ENCODE measurements around the gene TRIM5. TPM values are rescaled to one million over a fixed set of nuclear protein-coding genes. Genes with fewer than 3 reads are reported as not detected.
A peak's percentile ranks its signal among the peaks of the same experiment; 100 is the strongest.
"Not testable (repeated sequence)": the region's sequence is repeated elsewhere in the genome, so short reads cannot be mapped to it uniquely, and the experiment has no call there.

The TRIM5 gene
- total and polyA plus RNA-seq, 9 of the 15 experiments (the other 6 are each of a cell fraction or from before 2014, with no cell fraction given), result 7.7 to 20.8 (median 15.0) TPM

DNA sequence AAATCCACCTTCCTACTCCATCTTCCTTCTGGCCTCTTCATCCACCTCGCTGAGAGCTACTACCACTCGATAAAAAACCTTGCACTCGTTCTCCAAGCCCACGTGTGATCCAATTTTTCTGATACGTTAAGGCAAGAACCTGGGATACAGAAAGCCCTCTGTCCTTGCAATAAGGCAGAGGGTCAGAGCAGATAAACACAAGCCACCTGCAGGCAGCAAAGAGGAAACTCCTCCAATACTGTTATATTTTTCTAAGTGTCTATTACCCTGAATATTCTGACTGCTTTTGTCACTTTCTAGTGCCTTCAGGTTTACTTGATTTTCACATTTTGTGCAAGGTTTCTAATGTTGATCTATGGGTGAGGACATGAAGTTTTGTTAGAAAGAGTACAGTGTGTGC lies 26.6 kb downstream of the TRIM5 start:
- H3K27me3 ChIP-seq (ENCODE audit: control insufficient read depth in 2 of 2, insufficient read depth in 2 of 2, low read length in 2 of 2), result no peaks in the 10 kb centered on the region
- in situ Hi-C loops (cut with MboI), result no loop called here
- TF ChIP-seq DPF2 (IDR thresholded peaks at IDR 0.05) (no peak), BDP1 (IDR thresholded peaks at IDR 0.05; ENCODE audit: insufficient read depth, insufficient read length) (no peak), CXXC5 (CRISPR knock-in tag; IDR thresholded peaks at IDR 0.05) (no peak), MCM5 (IDR thresholded peaks at IDR 0.05; ENCODE audit: low read depth) (no peak), SAP30 (IDR thresholded peaks at IDR 0.05; ENCODE audit: borderline replicate concordance, insufficient read depth, low read depth, low read length, poor library complexity, severe bottlenecking) (no peak), CREB1 (IDR thresholded peaks at IDR 0.05) (no peak), CREB1 (CRISPR knock-in tag; IDR thresholded peaks at IDR 0.05) (no peak), SRF (CRISPR knock-in tag; IDR thresholded peaks at IDR 0.05) (no peak)
- DNase-seq (ENCODE audit: extremely low read depth in 1 of 4, low spot score in 3 of 4), result no peak
- no peak overlapping the region for H3K4me3 ChIP-seq
- H3K9ac ChIP-seq (ENCODE audit: insufficient read depth in 1 of 2, low read depth in 2 of 2, low read length in 2 of 2), result no peak overlapping the region
- no TSS peak for BruUV-seq (replicated peaks)
- CTCF ChIA-PET (ENCODE audit: low intra/inter-chr PET ratio), result no interaction called here
- no peak for FAIRE-seq
- intact Hi-C loops (cut with micrococcal nuclease), result no loop called here
- no peak overlapping the region for H2AFZ ChIP-seq (ENCODE audit: low read depth, low read length)
- no peaks in the 10 kb centered on the region for H3K79me2 ChIP-seq (ENCODE audit: control insufficient read depth, insufficient read depth, low read length)
- H3K9me1 ChIP-seq (ENCODE audit: control insufficient read depth, insufficient read depth, low read length), result no peaks in the 10 kb centered on the region
- ATAC-seq, result no peak
- H3K27ac ChIP-seq (ENCODE audit: extremely low read depth, low read depth, low read length), result no peak overlapping the region
- no peaks in the 10 kb centered on the region for H3K4me1 ChIP-seq (replicated peaks in 1 of 2; ENCODE audit: control insufficient read depth in 2 of 2, insufficient read depth in 2 of 2, low read length in 2 of 2)
- POLR2A ChIA-PET, result no interaction called here
- no peaks in the 10 kb centered on the region for H3K9me3 ChIP-seq (replicated peaks; ENCODE audit: control insufficient read depth, insufficient read depth, low read depth, low read length)
- H4K20me1 ChIP-seq (replicated peaks; ENCODE audit: control insufficient read depth, insufficient read depth, low read length), result no peaks in the 10 kb centered on the region
- no peak overlapping the region for H3K4me2 ChIP-seq (ENCODE audit: insufficient read depth, low read length)
- 19% methylated on average over 5 of the region's 5 CpGs for WGBS (ENCODE audit: insufficient coverage, low coverage, missing lambda C conversion rate)
- H3K36me3 ChIP-seq (ENCODE audit: control insufficient read depth, insufficient read depth, low read length), result no peaks in the 10 kb centered on the region

DNA sequence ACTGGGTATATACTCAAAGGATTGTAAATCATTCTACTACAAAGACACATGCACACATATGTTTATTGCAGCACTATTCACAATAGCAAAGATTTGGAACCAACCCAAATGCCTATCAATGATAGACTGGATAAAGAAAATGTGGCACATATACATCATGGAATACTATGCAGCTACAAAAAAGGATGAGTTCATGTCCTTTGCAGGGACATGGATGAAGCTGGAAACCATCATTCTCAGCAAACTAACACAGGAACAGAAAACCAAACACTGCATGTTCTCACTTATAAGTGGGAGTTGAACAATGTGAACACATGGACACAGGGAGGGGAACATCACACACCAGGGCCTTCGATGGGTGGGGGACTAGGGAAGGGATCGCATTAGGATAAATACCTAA lies 27.9 kb downstream of the TRIM5 start:
- H3K27ac ChIP-seq (ENCODE audit: extremely low read depth, low read depth, low read length); H3K9me3 ChIP-seq (replicated peaks; ENCODE audit: control insufficient read depth, insufficient read depth, low read depth, low read length); H3K79me2 ChIP-seq (ENCODE audit: control insufficient read depth, insufficient read depth, low read length); BruUV-seq (replicated peaks); intact Hi-C loops (cut with micrococcal nuclease); H3K4me2 ChIP-seq (ENCODE audit: insufficient read depth, low read length); DNase-seq (ENCODE audit: extremely low read depth in 1 of 4, low spot score in 3 of 4); H4K20me1 ChIP-seq (replicated peaks; ENCODE audit: control insufficient read depth, insufficient read depth, low read length); in situ Hi-C loops (cut with MboI); H3K27me3 ChIP-seq (ENCODE audit: control insufficient read depth in 2 of 2, insufficient read depth in 2 of 2, low read length in 2 of 2); H3K9ac ChIP-seq (ENCODE audit: insufficient read depth in 1 of 2, low read depth in 2 of 2, low read length in 2 of 2); H3K4me1 ChIP-seq (replicated peaks in 1 of 2; ENCODE audit: control insufficient read depth in 2 of 2, insufficient read depth in 2 of 2, low read length in 2 of 2); H3K9me1 ChIP-seq (ENCODE audit: control insufficient read depth, insufficient read depth, low read length); H3K36me3 ChIP-seq (ENCODE audit: control insufficient read depth, insufficient read depth, low read length); CTCF ChIA-PET (ENCODE audit: low intra/inter-chr PET ratio); H3K4me3 ChIP-seq; H2AFZ ChIP-seq (ENCODE audit: low read depth, low read length); ATAC-seq; FAIRE-seq; POLR2A ChIA-PET: not testable (repeated sequence)
- TF ChIP-seq ZNF146 (CRISPR knock-in tag; IDR thresholded peaks at IDR 0.05; ENCODE audit: unreplicated experiment), result peak; percentile 53
- 88% methylated on average over 2 of the region's 2 CpGs for WGBS (ENCODE audit: insufficient coverage, low coverage, missing lambda C conversion rate)

Data from K562 (cell line).